Measurements from ENCODE around the gene TIMELESS. TPM values are rescaled to one million over a fixed set of nuclear protein-coding genes. Genes with fewer than 3 reads are reported as not detected.

The TIMELESS gene
- total and polyA plus RNA-seq, 9 of the 15 experiments (the other 6 are each of a cell fraction or from before 2014, with no cell fraction given) = 11.9 to 59.2 (median 35.8) TPM

DNA sequence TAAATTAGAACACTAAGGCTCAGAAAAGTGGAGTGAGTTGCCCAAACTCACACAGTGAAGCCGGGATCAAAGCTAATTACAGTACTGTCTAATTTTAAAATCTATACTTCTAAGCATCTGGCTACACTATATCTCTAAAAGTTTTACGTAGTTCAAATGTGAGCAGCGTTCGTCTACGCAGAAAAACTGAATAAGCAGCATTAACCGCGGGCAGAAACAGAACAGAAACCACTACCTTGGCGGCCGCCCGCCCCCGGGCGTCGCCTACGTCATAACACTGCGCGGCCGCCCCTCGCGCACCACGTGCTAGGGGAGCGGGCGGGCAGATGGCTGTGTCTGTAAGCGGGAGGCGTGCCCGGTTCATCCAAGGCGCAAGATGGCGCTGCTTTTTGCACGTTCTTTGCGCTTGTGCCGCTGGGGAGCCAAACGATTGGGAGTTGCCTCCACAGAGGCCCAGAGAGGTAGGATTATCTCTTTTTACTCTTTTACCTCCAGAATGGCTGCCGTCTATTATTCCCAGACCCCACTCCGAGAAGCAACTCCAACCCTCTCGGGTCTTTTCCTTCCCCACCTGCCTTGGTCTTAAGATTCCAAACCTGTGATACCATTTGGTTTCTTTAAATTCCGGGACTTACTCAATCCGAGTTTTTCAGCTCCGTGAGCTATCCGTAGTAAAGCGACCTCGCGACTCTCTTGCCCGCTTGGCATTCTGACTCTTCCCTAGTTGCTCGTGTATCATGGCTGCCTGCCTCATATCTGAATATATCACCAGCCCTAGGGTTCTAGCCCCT lies 19.2 kb upstream of the TIMELESS start, which contains the start of gene SPRYD4 (continued):
- no peak for TF ChIP-seq ZNF518B (CRISPR knock-in tag; IDR thresholded peaks at IDR 0.05)
- TF ChIP-seq, protein P1, sequence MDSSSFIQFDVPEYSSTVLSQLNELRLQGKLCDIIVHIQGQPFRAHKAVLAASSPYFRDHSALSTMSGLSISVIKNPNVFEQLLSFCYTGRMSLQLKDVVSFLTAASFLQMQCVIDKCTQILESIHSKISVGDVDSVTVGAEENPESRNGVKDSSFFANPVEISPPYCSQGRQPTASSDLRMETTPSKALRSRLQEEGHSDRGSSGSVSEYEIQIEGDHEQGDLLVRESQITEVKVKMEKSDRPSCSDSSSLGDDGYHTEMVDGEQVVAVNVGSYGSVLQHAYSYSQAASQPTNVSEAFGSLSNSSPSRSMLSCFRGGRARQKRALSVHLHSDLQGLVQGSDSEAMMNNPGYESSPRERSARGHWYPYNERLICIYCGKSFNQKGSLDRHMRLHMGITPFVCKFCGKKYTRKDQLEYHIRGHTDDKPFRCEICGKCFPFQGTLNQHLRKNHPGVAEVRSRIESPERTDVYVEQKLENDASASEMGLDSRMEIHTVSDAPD (CRISPR knock-in tag; IDR thresholded peaks at IDR 0.05) = no peak
- TF ChIP-seq NCOA6 (IDR thresholded peaks at IDR 0.05) = no peak
- no peak for TF ChIP-seq HEY1 (CRISPR knock-in tag; IDR thresholded peaks at IDR 0.05; ENCODE audit: borderline replicate concordance)
- TF ChIP-seq TOE1 (IDR thresholded peaks at IDR 0.05; ENCODE audit: borderline replicate concordance) = peak; percentile 66
- TF ChIP-seq TOE1 (CRISPR knock-in tag; IDR thresholded peaks at IDR 0.05; ENCODE audit: borderline replicate concordance, low read depth) = no peak; the same call in 1 of the 2 replicates
- TF ChIP-seq, protein P2, sequence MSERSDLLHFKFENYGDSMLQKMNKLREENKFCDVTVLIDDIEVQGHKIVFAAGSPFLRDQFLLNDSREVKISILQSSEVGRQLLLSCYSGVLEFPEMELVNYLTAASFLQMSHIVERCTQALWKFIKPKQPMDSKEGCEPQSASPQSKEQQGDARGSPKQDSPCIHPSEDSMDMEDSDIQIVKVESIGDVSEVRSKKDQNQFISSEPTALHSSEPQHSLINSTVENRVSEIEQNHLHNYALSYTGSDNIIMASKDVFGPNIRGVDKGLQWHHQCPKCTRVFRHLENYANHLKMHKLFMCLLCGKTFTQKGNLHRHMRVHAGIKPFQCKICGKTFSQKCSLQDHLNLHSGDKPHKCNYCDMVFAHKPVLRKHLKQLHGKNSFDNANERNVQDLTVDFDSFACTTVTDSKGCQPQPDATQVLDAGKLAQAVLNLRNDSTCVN (CRISPR knock-in tag; IDR thresholded peaks at IDR 0.05) = no peak
- no peak for TF ChIP-seq ZBTB5 (IDR thresholded peaks at IDR 0.05)
- TF ChIP-seq SRSF7 (optimal IDR thresholded peaks at IDR 0.05; ENCODE audit: low read depth, low read length) = no peak
- no peak for TF ChIP-seq SREBF2 (CRISPR knock-in tag; IDR thresholded peaks at IDR 0.05)
- TF ChIP-seq RUNX1 (IDR thresholded peaks at IDR 0.05; ENCODE audit: low read depth) = no peak
- no peak for TF ChIP-seq NELFE (IDR thresholded peaks at IDR 0.05; ENCODE audit: insufficient read depth, insufficient read length)
- no peak for TF ChIP-seq CREBBP (IDR thresholded peaks at IDR 0.05; ENCODE audit: low read depth, low read length)
- no peak; the same call in 1 of the 2 replicates for TF ChIP-seq FOXM1 (IDR thresholded peaks at IDR 0.05; ENCODE audit: low read depth)
- TF ChIP-seq FOXM1 (CRISPR knock-in tag; IDR thresholded peaks at IDR 0.05; ENCODE audit: low read depth) = no peak
- no peak for TF ChIP-seq PPARD (CRISPR knock-in tag; IDR thresholded peaks at IDR 0.05)
- TF ChIP-seq PHTF2 (CRISPR knock-in tag; IDR thresholded peaks at IDR 0.05) = no peak
- no peak for TF ChIP-seq DNMT1 (IDR thresholded peaks at IDR 0.05)
- TF ChIP-seq CREB5 (CRISPR knock-in tag; IDR thresholded peaks at IDR 0.05) = no peak
